HG02885 (cell line): ENCODE measurements around the gene PARD6G.

ENCODE experiments used
- ATAC-seq: cut with Tn5 transposase; IDR thresholded peaks from one replicate; pipeline ENCODE4 v1.9.1; 2021; ENCODE audit warnings: mild to moderate bottlenecking; ENCODE audit not compliant: unreplicated experiment, poor library complexity

Gene PARD6G

GRCh38 chr18:80192653-80193385 is 54.5 kb downstream of the PARD6G start:
- no peak for ATAC-seq

- no peak for ATAC-seq
These were observed 55.2 kb downstream of the PARD6G start for GRCh38 chr18:80191907-80192652.

GRCh38 chr18:80191264-80191663 is 56.0 kb downstream of the PARD6G start:
- no peak for ATAC-seq

GRCh38 chr18:80190311-80190710 is 57.0 kb downstream of the PARD6G start:
- ATAC-seq = no peak

GRCh38 chr18:80189531-80189865 is 57.8 kb downstream of the PARD6G start:
- ATAC-seq = no peak

GRCh38 chr18:80188643-80189530 is 58.4 kb downstream of the PARD6G start:
- ATAC-seq = no peak

GRCh38 chr18:80187956-80188642 is 59.2 kb downstream of the PARD6G start:
- no peak for ATAC-seq

- ATAC-seq = no peak
These were observed 61.8 kb downstream of the PARD6G start for GRCh38 chr18:80185545-80185944.

GRCh38 chr18:80184243-80184772 is 63.0 kb downstream of the PARD6G start:
- ATAC-seq = no peak

GRCh38 chr18:80183273-80184050 is 63.9 kb downstream of the PARD6G start:
- ATAC-seq = no peak

GRCh38 chr18:80182855-80183254 is 64.5 kb downstream of the PARD6G start:
- no peak for ATAC-seq

GRCh38 chr18:80181642-80182461 is 65.5 kb downstream of the PARD6G start:
- ATAC-seq = no peak

- ATAC-seq = no peak
These were observed 66.3 kb downstream of the PARD6G start for GRCh38 chr18:80180778-80181564.

GRCh38 chr18:80179857-80180558 is 67.3 kb downstream of the PARD6G start:
- ATAC-seq = peak; percentile 55

GRCh38 chr18:80178935-80179818 is 68.1 kb downstream of the PARD6G start:
- ATAC-seq = no peak

GRCh38 chr18:80177128-80177527 is 70.2 kb downstream of the PARD6G start:
- ATAC-seq = no peak
